GM12878 (cell line): ENCODE results near the gene LYPD8. TPM values are rescaled to one million over a fixed set of nuclear protein-coding genes. Genes with fewer than 3 reads are reported as not detected.

Experiments used
- ATAC-seq: fragments of 200-7000 bp; cut with Tn5 transposase; 3 replicates; pipeline ENCODE4 v1.9.1; 2020; ENCODE audit warnings: mild to moderate bottlenecking, moderate library complexity
- BruUV-seq: library from RNA; stranded (reverse); fragments of 400-500 nt; replicated peaks from 2 replicates; lab custom pipeline; 2021; lab: Mats Ljungman, UMichigan
- CTCF ChIA-PET: fragments of 300-600 bp; sonication (Branson Sonifier 250); formaldehyde crosslinking; extraction: SDS; loops from one replicate; lab custom pipeline; 2021; ENCODE audit warnings: inconsistent platforms; lab: Yijun Ruan, JAX
- POLR2A ChIA-PET: fragments of 350-600 bp; formaldehyde crosslinking; extraction: SDS; loops from one replicate; lab custom pipeline; 2021; ENCODE audit warnings: inconsistent platforms; lab: Charles Lee
- RAD21 ChIA-PET: fragments of 300-600 bp; sonication (Branson Sonifier 250); formaldehyde crosslinking; loops from one replicate; lab custom pipeline; 2023; ENCODE audit warnings: antibody characterized with exemption; ENCODE audit not compliant: unreplicated experiment; lab: Charles Lee
- SMC1A ChIA-PET: fragments of 300-600 bp; sonication (Branson Sonifier 250); formaldehyde crosslinking; loops from one replicate; lab custom pipeline; 2023; ENCODE audit not compliant: unreplicated experiment, uncharacterized antibody; lab: Charles Lee
- DNase-seq: peaks from one replicate; pipeline ENCODE4 v3.0.0-alpha.2; 2011; ENCODE audit warnings: low read depth, low spot score
- FAIRE-seq: peaks from 3 replicates; lab custom pipeline; 2011; peaks lifted over from hg19 to GRCh38; lab: Jason Lieb, UNC
- H2AFZ ChIP-seq: 2 replicates; pipeline ENCODE4 v1.6.0; 2011; ENCODE audit warnings: low read depth, low read length, control low read depth; ENCODE audit not compliant: control insufficient read depth
- H3K27ac ChIP-seq: 2 replicates; pipeline ENCODE4 v1.5.1; 2011; ENCODE audit warnings: control low read depth; ENCODE audit not compliant: control insufficient read depth, insufficient read depth
- H3K27me3 ChIP-seq, 2 experiments: replicated peaks in 1 of 2; 2 replicates each; pipeline versions ENCODE4 v1.6.0 to v1.6.1; 2011; ENCODE audit warnings: low read length in 1 of 2; ENCODE audit not compliant: control insufficient read depth in 2 of 2, insufficient read depth in 2 of 2
- H3K36me3 ChIP-seq, 2 experiments: 2 replicates each; pipeline ENCODE4 v1.5.1; 2011; ENCODE audit warnings: low read length in 1 of 2; ENCODE audit not compliant: control insufficient read depth in 2 of 2, insufficient read depth in 2 of 2
- H3K4me1 ChIP-seq: 2 replicates; pipeline ENCODE4 v1.6.1; 2011; ENCODE audit warnings: mild to moderate bottlenecking, low read length, moderate library complexity, mixed read lengths; ENCODE audit not compliant: control insufficient read depth, insufficient read depth
- H3K4me2 ChIP-seq: 2 replicates; pipeline ENCODE4 v1.6.0; 2011; ENCODE audit warnings: control low read depth; ENCODE audit not compliant: control insufficient read depth, insufficient read depth
- H3K4me3 ChIP-seq: fragments of 200-600 bp; sonication (generic); 2 replicates; pipeline ENCODE4 v1.5.1; 2016
- H3K79me2 ChIP-seq: 2 replicates; pipeline ENCODE4 v1.6.0; 2011; ENCODE audit warnings: low read length; ENCODE audit not compliant: control insufficient read depth, insufficient read depth
- H3K9ac ChIP-seq: 2 replicates; pipeline ENCODE4 v1.8.0; 2011; ENCODE audit warnings: low read length, control low read depth, mixed read lengths; ENCODE audit not compliant: control insufficient read depth, insufficient read depth
- H3K9me3 ChIP-seq: replicated peaks from 3 replicates; pipeline ENCODE4 v1.5.1; 2011; ENCODE audit warnings: mild to moderate bottlenecking, low read length; ENCODE audit not compliant: control insufficient read depth, insufficient read depth
- H4K20me1 ChIP-seq: 2 replicates; pipeline ENCODE4 v1.6.0; 2011; ENCODE audit not compliant: control insufficient read depth, insufficient read depth
- EED ChIP-seq: sonication (generic); IDR thresholded peaks from 2 replicates; pipeline ENCODE4 v1.6.1; 2016; ENCODE audit warnings: antibody characterized with exemption, low read depth
- GATAD2B ChIP-seq: fragments of 450-650 bp; conservative IDR thresholded peaks from 2 replicates; pipeline ENCODE4 v1.6.1; 2017; ENCODE audit warnings: low read depth, mild to moderate bottlenecking, moderate library complexity
- IKZF1 ChIP-seq: fragments of 450-650 bp; conservative IDR thresholded peaks from 2 replicates; pipeline ENCODE4 v1.6.1; 2017; ENCODE audit warnings: antibody characterized with exemption, mild to moderate bottlenecking
- IKZF2 ChIP-seq, 2 experiments: fragments of 450-650 bp; IDR thresholded peaks; 2 replicates each; pipeline ENCODE4 v1.6.1; 2017; ENCODE audit warnings: mild to moderate bottlenecking in 2 of 2, moderate library complexity in 2 of 2
- NBN ChIP-seq: fragments of 450-650 bp; IDR thresholded peaks from 2 replicates; pipeline ENCODE4 v1.6.1; 2016
- POLR2A ChIP-seq: IDR thresholded peaks from 2 replicates; pipeline ENCODE4 v1.6.1; 2011; ENCODE audit warnings: low read depth, mild to moderate bottlenecking, low read length
- POLR2AphosphoS5 ChIP-seq: IDR thresholded peaks from 2 replicates; pipeline ENCODE4 v1.6.1; 2011; ENCODE audit warnings: mild to moderate bottlenecking, low read length, inconsistent platforms
- WGBS: methylation state at CpG from one replicate; pipeline ENCODE4 v1.1.6; 2016; ENCODE audit warnings: low lambda C conversion rate; ENCODE audit not compliant: insufficient replicate concordance, insufficient coverage; ENCODE audit errors: missing lambda C conversion rate; 5-methylcytosine and 5-hydroxymethylcytosine counted together
- in situ Hi-C: fragments of 300-500 bp; cut with MboI; formaldehyde crosslinking; loops from 9 replicates; pipeline ENCODE4 v1.14.3; 2018; ENCODE audit warnings: mixed read lengths
- intact Hi-C: fragments of 100-400 bp; cut with micrococcal nuclease; formaldehyde crosslinking; loops from one replicate; pipeline ENCODE4 v1.14.2; 2022; ENCODE audit not compliant: unreplicated experiment
- polyA plus RNA-seq, 11 experiments: library from polyadenylated mRNA; depleted of rRNA in 4 of 11; unstranded in 6 of 11; stranded (reverse) in 5 of 11; fragments of >200 nt; fragmentation: Nextera tagmentation in 4 of 11; fragmentation: Illumina TruSeq in 1 of 11; extraction: Ambion mirVana in 4 of 11; extraction: Trizol in 1 of 11; gene quantifications; 1 replicate in 1 of 11; 2 replicates in 10 of 11; pipeline versions ENCODE4 v1.2.1 to v1.2.3, GENCODE V29; 2011 to 2016; ENCODE audit warnings: inconsistent platforms in 2 of 11, missing spikeins in 2 of 11, low read depth in 1 of 11
- total RNA-seq, 4 experiments: library from RNA; depleted of rRNA in 3 of 4; stranded (reverse); fragments of >200 nt in 3 of 4; fragmentation: Illumina TruSeq in 1 of 4; extraction: Trizol in 1 of 4; gene quantifications; 2 replicates each; pipeline versions ENCODE4 v1.2.1 to v1.2.3, GENCODE V29; 2013 to 2021
- TF ChIP-seq, protein P1 (sequence below): IDR thresholded peaks from 2 replicates; pipeline ENCODE4 v1.6.1; 2011; ENCODE audit warnings: low read depth, low read length, improper control_type of control experiment, borderline replicate concordance

The LYPD8 gene
- total and polyA plus RNA-seq, 10 of the 15 experiments (the other 5 are each of a cell fraction or from before 2014, with no cell fraction given) = 0.13 to 0.40 (median 0.18) TPM; not detected in 7

- Histone ChIP-seq H3K36me3 (no peaks in the 10 kb centered on the region), H3K4me2 (no peak overlapping the region), H3K79me2 (no peaks in the 10 kb centered on the region), H3K27ac (no peak overlapping the region), H2AFZ (no peak overlapping the region), H3K4me1 (no peaks in the 10 kb centered on the region), H3K27me3 (no peaks in the 10 kb centered on the region), H3K9me3 (no peaks in the 10 kb centered on the region), H3K4me3 (no peak overlapping the region), H3K9ac (no peak overlapping the region), H4K20me1 (no peaks in the 10 kb centered on the region)
- ChIA-PET POLR2A (no interaction called here), SMC1A (no interaction called here), RAD21 (no interaction called here), CTCF (no interaction called here)
- WGBS = 80% methylated on average over 8 of the region's 8 CpGs
- no peak for FAIRE-seq
- in situ Hi-C loops (no loop called here), intact Hi-C loops (no loop called here)
- no peak for TF ChIP-seq POLR2AphosphoS5
- no peak for TF ChIP-seq POLR2A
- TF ChIP-seq IKZF1 = peak; percentile 63
- TF ChIP-seq EED = peak; percentile 15; the same call in 1 of the 2 replicates
- peak; percentile 31; the same call in 1 of the 2 replicates for TF ChIP-seq NBN
- 0 out of 2 replicates have a peak, but pooled peaks have one; percentile 45 for TF ChIP-seq GATAD2B
- peak; percentile 50 to 62; a peak in 3 of 4 replicates for TF ChIP-seq IKZF2 (IDR thresholded peaks at IDR 0.05)
- TF ChIP-seq, protein P1, sequence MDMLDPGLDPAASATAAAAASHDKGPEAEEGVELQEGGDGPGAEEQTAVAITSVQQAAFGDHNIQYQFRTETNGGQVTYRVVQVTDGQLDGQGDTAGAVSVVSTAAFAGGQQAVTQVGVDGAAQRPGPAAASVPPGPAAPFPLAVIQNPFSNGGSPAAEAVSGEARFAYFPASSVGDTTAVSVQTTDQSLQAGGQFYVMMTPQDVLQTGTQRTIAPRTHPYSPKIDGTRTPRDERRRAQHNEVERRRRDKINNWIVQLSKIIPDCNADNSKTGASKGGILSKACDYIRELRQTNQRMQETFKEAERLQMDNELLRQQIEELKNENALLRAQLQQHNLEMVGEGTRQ = no peak
- ATAC-seq = peak; percentile 9
- DNase-seq = no peak
- BruUV-seq = no TSS peak
These were observed 3.2 kb downstream of the LYPD8 start for GRCh38 chr1:248752161-248753028.
